HEK293 (cell line): Measurements from ENCODE around the gene LRFN2.

Source experiments
- CTCF ChIA-PET: fragments of 350-600 bp; formaldehyde crosslinking; extraction: SDS; loops from one replicate; lab custom pipeline; 2021; ENCODE audit warnings: antibody characterized with exemption; lab: Yijun Ruan, JAX
- POLR2A ChIA-PET: fragments of 300-600 bp; formaldehyde crosslinking; extraction: SDS; loops from one replicate; lab custom pipeline; 2020; ENCODE audit warnings: antibody characterized with exemption, inconsistent platforms; lab: Yijun Ruan, JAX
- H3K27ac ChIP-seq: fragments of 200-500 bp; sonication (Bioruptor generic); 2 replicates; pipeline ENCODE4 v1.5.1; 2014; ENCODE audit warnings: low read depth, low read length, control low read depth, inconsistent platforms; ENCODE audit errors: extremely low read depth
- H3K36me3 ChIP-seq, 2 experiments: fragments of 200-500 bp in 1 of 2; sonication (Bioruptor generic) in 1 of 2; 1 replicate in 1 of 2; 2 replicates in 1 of 2; pipeline ENCODE4 v1.5.1; 2014 to 2017; ENCODE audit warnings: inconsistent platforms in 2 of 2, low read length in 2 of 2; ENCODE audit not compliant: control insufficient read depth in 2 of 2, insufficient read depth in 1 of 2
- H3K4me1 ChIP-seq: fragments of 200-500 bp; sonication (Bioruptor generic); 2 replicates; pipeline ENCODE4 v1.5.1; 2014; ENCODE audit warnings: mild to moderate bottlenecking, low read length, inconsistent platforms; ENCODE audit not compliant: control insufficient read depth, insufficient read depth
- H3K4me3 ChIP-seq: 2 replicates; pipeline ENCODE4 v1.5.1; 2011; ENCODE audit warnings: low read depth, mild to moderate bottlenecking, control low read depth, low read length, moderate library complexity
- H3K9me3 ChIP-seq: fragments of 200-500 bp; sonication (Bioruptor generic); 2 replicates; pipeline ENCODE4 v1.5.1; 2014; ENCODE audit warnings: low read depth, low read length, inconsistent platforms; ENCODE audit not compliant: control insufficient read depth, insufficient read depth
- BCL11B ChIP-seq: fragments of 450-650 bp; formaldehyde crosslinking; IDR thresholded peaks from 2 replicates; pipeline ENCODE4 v1.5.1; 2016; ENCODE audit warnings: low read depth, missing biosample characterization, missing genetic modification characterization
- TCF7L2 ChIP-seq: IDR thresholded peaks from 2 replicates; pipeline ENCODE4 v1.6.1; 2011; ENCODE audit warnings: low read depth, mild to moderate bottlenecking, inconsistent platforms, low read length, moderate library complexity, borderline replicate concordance
- ZBTB7A ChIP-seq: fragments of 450-650 bp; formaldehyde crosslinking; IDR thresholded peaks from 2 replicates; pipeline ENCODE4 v1.5.1; 2016; ENCODE audit warnings: low read depth, missing biosample characterization, missing genetic modification characterization
- ZNF169 ChIP-seq: fragments of 450-650 bp; formaldehyde crosslinking; IDR thresholded peaks from 2 replicates; pipeline ENCODE4 v1.5.1; 2016; ENCODE audit warnings: missing biosample characterization, missing genetic modification characterization
- ZNF175 ChIP-seq: fragments of 450-650 bp; formaldehyde crosslinking; IDR thresholded peaks from 2 replicates; pipeline ENCODE4 v1.5.1; 2016; ENCODE audit warnings: missing biosample characterization, missing genetic modification characterization
- ZNF239 ChIP-seq: fragments of 450-650 bp; formaldehyde crosslinking; IDR thresholded peaks from 2 replicates; pipeline ENCODE4 v1.5.1; 2016; ENCODE audit warnings: missing biosample characterization, missing genetic modification characterization
- ZNF24 ChIP-seq: fragments of 450-650 bp; formaldehyde crosslinking; IDR thresholded peaks from 2 replicates; pipeline ENCODE4 v1.5.1; 2016; ENCODE audit warnings: missing biosample characterization, missing genetic modification characterization
- ZNF394 ChIP-seq: fragments of 450-650 bp; formaldehyde crosslinking; IDR thresholded peaks from 2 replicates; pipeline ENCODE4 v1.5.1; 2016; ENCODE audit warnings: missing biosample characterization, missing genetic modification characterization, mild to moderate bottlenecking, moderate library complexity, borderline replicate concordance
- ZNF398 ChIP-seq: fragments of 450-650 bp; formaldehyde crosslinking; IDR thresholded peaks from 2 replicates; pipeline ENCODE4 v1.5.1; 2017; ENCODE audit warnings: missing biosample characterization, missing genetic modification characterization
- ZNF600 ChIP-seq: fragments of 450-650 bp; formaldehyde crosslinking; IDR thresholded peaks from 2 replicates; pipeline ENCODE4 v1.5.1; 2016; ENCODE audit warnings: missing biosample characterization, missing genetic modification characterization
- ZNF777 ChIP-seq: fragments of 450-650 bp; formaldehyde crosslinking; IDR thresholded peaks from 2 replicates; pipeline ENCODE4 v1.5.1; 2017; ENCODE audit warnings: missing biosample characterization, missing genetic modification characterization, borderline replicate concordance
- TF ChIP-seq, protein P1 (sequence below): fragments of 450-650 bp; formaldehyde crosslinking; IDR thresholded peaks from 2 replicates; pipeline ENCODE4 v1.5.1; 2017; ENCODE audit warnings: missing biosample characterization, missing genetic modification characterization
- TF ChIP-seq, protein P2 (sequence below): fragments of 450-650 bp; formaldehyde crosslinking; IDR thresholded peaks from 2 replicates; pipeline ENCODE4 v1.5.1; 2016; ENCODE audit warnings: missing biosample characterization, missing genetic modification characterization
- TF ChIP-seq, protein P3 (sequence below): fragments of 450-650 bp; formaldehyde crosslinking; IDR thresholded peaks from 2 replicates; pipeline ENCODE4 v1.5.1; 2016; ENCODE audit warnings: missing biosample characterization, missing genetic modification characterization, low read depth

Gene LRFN2

DNA sequence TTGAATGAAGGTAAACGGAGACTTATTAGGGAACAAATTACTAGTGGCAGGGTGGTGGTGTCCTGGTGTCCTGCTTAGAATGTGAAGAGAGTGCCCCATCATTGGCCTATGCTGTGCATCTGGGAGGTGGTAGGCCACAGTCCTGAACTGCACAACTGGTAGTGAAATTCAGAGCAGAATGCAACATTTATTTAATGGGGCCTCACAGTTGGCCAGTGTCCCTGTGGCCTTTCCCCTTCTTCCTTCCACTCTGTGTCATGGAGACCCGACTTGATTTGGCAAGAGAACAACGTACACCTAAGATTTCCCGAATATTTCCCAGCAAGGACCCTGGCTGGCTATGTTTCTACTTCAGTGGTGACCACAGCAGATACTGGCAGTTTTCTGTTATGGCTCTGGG lies 206.9 kb downstream of the LRFN2 start (continued):
- TF ChIP-seq ZNF394 (tag by site-specific recombination) (no peak), ZBTB7A (no peak), ZNF169 (tag by site-specific recombination) (no peak)

- ChIA-PET CTCF (no interaction called here), POLR2A (no interaction called here)
- Histone ChIP-seq H3K9me3 (no peaks in the 10 kb centered on the region), H3K27ac (no peak overlapping the region), H3K36me3 (no peaks in the 10 kb centered on the region), H3K4me3 (no peak overlapping the region), H3K4me1 (no peaks in the 10 kb centered on the region)
- TF ChIP-seq ZNF777, result no peak
Observed at GRCh38 chr6:40379811-40380210, 207.4 kb downstream of the LRFN2 start.

DNA sequence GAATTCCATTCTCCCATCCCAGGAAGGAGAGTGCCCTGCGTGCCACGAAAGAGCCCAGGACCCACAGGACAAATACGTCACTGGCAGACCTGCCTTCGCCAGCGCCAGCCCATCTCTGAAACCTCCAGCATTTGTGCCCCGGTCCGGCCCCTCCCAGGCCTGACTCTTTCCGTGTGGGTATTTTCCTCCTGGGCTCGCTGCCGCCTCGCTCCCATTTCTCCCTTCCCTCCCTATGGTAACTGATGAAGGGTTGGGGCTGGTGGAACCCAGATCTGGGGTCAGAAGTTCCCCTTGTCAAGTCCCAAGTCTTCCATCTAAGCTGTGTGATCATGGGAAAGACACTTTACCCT lies 208.5 kb downstream of the LRFN2 start:
- ChIA-PET CTCF (no interaction called here), POLR2A (no interaction called here)

More for the DNA sequence above, 208.5 kb downstream of the LRFN2 start:
- Histone ChIP-seq H3K4me1 (no peaks in the 10 kb centered on the region), H3K9me3 (no peaks in the 10 kb centered on the region)
- TF ChIP-seq ZNF600 (no peak), ZNF398 (tag by site-specific recombination) (no peak), TCF7L2 (no peak), ZNF24 (tag by site-specific recombination) (no peak), ZNF175 (tag by site-specific recombination) (no peak), ZNF239 (tag by site-specific recombination) (no peak), BCL11B (tag by site-specific recombination) (no peak)
- TF ChIP-seq, protein P1, sequence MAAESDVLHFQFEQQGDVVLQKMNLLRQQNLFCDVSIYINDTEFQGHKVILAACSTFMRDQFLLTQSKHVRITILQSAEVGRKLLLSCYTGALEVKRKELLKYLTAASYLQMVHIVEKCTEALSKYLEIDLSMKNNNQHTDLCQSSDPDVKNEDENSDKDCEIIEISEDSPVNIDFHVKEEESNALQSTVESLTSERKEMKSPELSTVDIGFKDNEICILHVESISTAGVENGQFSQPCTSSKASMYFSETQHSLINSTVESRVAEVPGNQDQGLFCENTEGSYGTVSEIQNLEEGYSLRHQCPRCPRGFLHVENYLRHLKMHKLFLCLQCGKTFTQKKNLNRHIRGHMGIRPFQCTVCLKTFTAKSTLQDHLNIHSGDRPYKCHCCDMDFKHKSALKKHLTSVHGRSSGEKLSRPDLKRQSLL (tag by site-specific recombination), result no peak
- TF ChIP-seq, protein P2, sequence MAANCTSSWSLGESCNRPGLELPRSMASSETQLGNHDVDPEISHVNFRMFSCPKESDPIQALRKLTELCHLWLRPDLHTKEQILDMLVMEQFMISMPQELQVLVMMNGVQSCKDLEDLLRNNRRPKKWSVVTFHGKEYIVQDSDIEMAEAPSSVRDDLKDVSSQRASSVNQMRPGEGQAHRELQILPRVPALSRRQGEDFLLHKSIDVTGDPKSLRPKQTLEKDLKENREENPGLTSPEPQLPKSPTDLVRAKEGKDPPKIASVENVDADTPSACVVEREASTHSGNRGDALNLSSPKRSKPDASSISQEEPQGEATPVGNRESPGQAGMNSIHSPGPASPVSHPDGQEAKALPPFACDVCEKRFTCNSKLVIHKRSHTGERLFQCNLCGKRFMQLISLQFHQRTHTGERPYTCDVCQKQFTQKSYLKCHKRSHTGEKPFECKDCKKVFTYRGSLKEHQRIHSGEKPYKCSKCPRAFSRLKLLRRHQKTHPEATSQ (tag by site-specific recombination), result no peak
- TF ChIP-seq, protein P3, sequence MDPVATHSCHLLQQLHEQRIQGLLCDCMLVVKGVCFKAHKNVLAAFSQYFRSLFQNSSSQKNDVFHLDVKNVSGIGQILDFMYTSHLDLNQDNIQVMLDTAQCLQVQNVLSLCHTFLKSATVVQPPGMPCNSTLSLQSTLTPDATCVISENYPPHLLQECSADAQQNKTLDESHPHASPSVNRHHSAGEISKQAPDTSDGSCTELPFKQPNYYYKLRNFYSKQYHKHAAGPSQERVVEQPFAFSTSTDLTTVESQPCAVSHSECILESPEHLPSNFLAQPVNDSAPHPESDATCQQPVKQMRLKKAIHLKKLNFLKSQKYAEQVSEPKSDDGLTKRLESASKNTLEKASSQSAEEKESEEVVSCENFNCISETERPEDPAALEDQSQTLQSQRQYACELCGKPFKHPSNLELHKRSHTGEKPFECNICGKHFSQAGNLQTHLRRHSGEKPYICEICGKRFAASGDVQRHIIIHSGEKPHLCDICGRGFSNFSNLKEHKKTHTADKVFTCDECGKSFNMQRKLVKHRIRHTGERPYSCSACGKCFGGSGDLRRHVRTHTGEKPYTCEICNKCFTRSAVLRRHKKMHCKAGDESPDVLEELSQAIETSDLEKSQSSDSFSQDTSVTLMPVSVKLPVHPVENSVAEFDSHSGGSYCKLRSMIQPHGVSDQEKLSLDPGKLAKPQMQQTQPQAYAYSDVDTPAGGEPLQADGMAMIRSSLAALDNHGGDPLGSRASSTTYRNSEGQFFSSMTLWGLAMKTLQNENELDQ (tag by site-specific recombination), result no peak
- TF ChIP-seq, all 188 proteins: peak for 0
- Histone ChIP-seq H3K4me3 (no peak overlapping the region), H3K27ac (no peak overlapping the region), H3K36me3 (no peaks in the 10 kb centered on the region)
